Measurements from ENCODE around the gene MELTF.

- TF ChIP-seq CTCF (IDR thresholded peaks at IDR 0.05), result no peak
- TF ChIP-seq POLR2A (IDR thresholded peaks at IDR 0.05), result no peak
Observed at GRCh38 chr3:196998966-196999760, 30.5 kb downstream of the MELTF start.

All from heart left ventricle (tissue), 13 donors.